ENCODE data around the gene RHD.

RHD gene

GRCh38 chr1:25341746-25342145, 69.4 kb downstream of the RHD start:
- no peak for TF ChIP-seq CTCF (IDR thresholded peaks at IDR 0.05; ENCODE audit: unreplicated experiment in 3 of 3)
- H3K27me3 Mint-ChIP-seq (ENCODE audit: low read depth): no peaks in the 10 kb centered on the region

DNA sequence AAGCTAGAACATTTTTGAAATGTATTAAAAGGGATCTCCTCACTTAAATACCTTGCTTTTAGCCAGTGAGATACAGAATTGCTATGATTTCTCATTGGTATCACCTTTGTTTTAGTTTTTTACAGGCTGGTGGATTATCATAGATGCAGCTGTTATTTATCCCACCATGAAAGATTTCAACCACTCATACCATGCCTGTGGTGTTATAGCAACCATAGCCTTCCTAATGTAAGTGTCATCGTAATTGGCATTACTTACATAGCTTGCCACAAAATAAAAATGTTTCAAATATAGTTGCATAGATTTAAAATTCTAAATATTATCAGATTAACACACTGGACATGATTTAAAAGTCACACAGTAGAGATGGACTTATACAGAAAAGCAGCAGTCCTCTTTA, 70.5 kb downstream of the RHD start:
- Mint-ChIP-seq H3K4me3 (no peak overlapping the region), H3K9me3 (no peaks in the 10 kb centered on the region), H3K36me3 (ENCODE audit: low read depth) (peaks cover 31% of the 10 kb centered on the region), H3K27me3 (ENCODE audit: low read depth) (no peaks in the 10 kb centered on the region), H3K4me1 (peaks cover 19% of the 10 kb centered on the region), H3K27ac (no peak overlapping the region)
- TF ChIP-seq CTCF (IDR thresholded peaks at IDR 0.05; ENCODE audit: unreplicated experiment in 3 of 3): no peak

More at GRCh38 chr1:25341746-25342145, 69.4 kb downstream of the RHD start:
- Mint-ChIP-seq H3K4me1 (peaks cover 23% of the 10 kb centered on the region), H3K36me3 (ENCODE audit: low read depth) (peaks cover 23% of the 10 kb centered on the region), H3K9me3 (no peaks in the 10 kb centered on the region), H3K27ac (no peak overlapping the region), H3K4me3 (no peak overlapping the region)

- Mint-ChIP-seq H3K27ac (no peak overlapping the region), H3K36me3 (ENCODE audit: low read depth) (peaks cover 37% of the 10 kb centered on the region), H3K4me3 (no peak overlapping the region), H3K4me1 (peaks cover 19% of the 10 kb centered on the region), H3K9me3 (no peaks in the 10 kb centered on the region), H3K27me3 (ENCODE audit: low read depth) (no peaks in the 10 kb centered on the region)
- no peak for TF ChIP-seq CTCF (IDR thresholded peaks at IDR 0.05; ENCODE audit: unreplicated experiment in 3 of 3)
Observed at GRCh38 chr1:25343872-25344271, 71.6 kb downstream of the RHD start.

GRCh38 chr1:25347556-25347955, 75.2 kb downstream of the RHD start:
- H3K9me3 Mint-ChIP-seq: no peaks in the 10 kb centered on the region
- peaks cover 4% of the 10 kb centered on the region for H3K4me1 Mint-ChIP-seq
- H3K4me3 Mint-ChIP-seq: no peak overlapping the region
- H3K27ac Mint-ChIP-seq: no peak overlapping the region
- H3K27me3 Mint-ChIP-seq (ENCODE audit: low read depth): no peaks in the 10 kb centered on the region
- H3K36me3 Mint-ChIP-seq (ENCODE audit: low read depth): peaks cover 47% of the 10 kb centered on the region
- TF ChIP-seq CTCF (IDR thresholded peaks at IDR 0.05; ENCODE audit: unreplicated experiment in 3 of 3): no peak

GRCh38 chr1:25349606-25350005, 77.3 kb downstream of the RHD start:
- H3K9me3 Mint-ChIP-seq: no peaks in the 10 kb centered on the region
- H3K4me1 Mint-ChIP-seq: no peaks in the 10 kb centered on the region
- no peak overlapping the region for H3K27ac Mint-ChIP-seq
- peaks cover 44% of the 10 kb centered on the region for H3K36me3 Mint-ChIP-seq (ENCODE audit: low read depth)
- no peak for TF ChIP-seq CTCF (IDR thresholded peaks at IDR 0.05; ENCODE audit: unreplicated experiment in 3 of 3)
- no peak overlapping the region for H3K4me3 Mint-ChIP-seq
- H3K27me3 Mint-ChIP-seq (ENCODE audit: low read depth): no peaks in the 10 kb centered on the region

GRCh38 chr1:25355841-25356395, 83.6 kb downstream of the RHD start:
- Mint-ChIP-seq H3K9me3 (no peaks in the 10 kb centered on the region), H3K4me1 (no peaks in the 10 kb centered on the region), H3K27ac (no peak overlapping the region), H3K36me3 (ENCODE audit: low read depth) (peaks cover 55% of the 10 kb centered on the region), H3K27me3 (ENCODE audit: low read depth) (no peaks in the 10 kb centered on the region), H3K4me3 (no peak overlapping the region)
- TF ChIP-seq CTCF (IDR thresholded peaks at IDR 0.05; ENCODE audit: unreplicated experiment in 3 of 3): no peak

Data from nephron (organoid).